GM23338 (cell line): Measurements from ENCODE around the gene SMARCC1. TPM values are rescaled to one million over a fixed set of nuclear protein-coding genes. Genes with fewer than 3 reads are reported as not detected.

ENCODE experiments used
- ATAC-seq: fragments of 200-7000 bp; cut with Tn5 transposase; 3 replicates; pipeline ENCODE4 v1.9.1; 2020
- DNase-seq: peaks from one replicate; pipeline ENCODE4 v3.0.0-alpha.2; 2015; ENCODE audit warnings: low spot score
- H2AFZ ChIP-seq: fragments of 200-600 bp; sonication (generic); 2 replicates; pipeline ENCODE4 v1.8.0; 2016; ENCODE audit warnings: antibody characterized with exemption, mild to moderate bottlenecking, moderate library complexity
- H3F3A ChIP-seq: fragments of 200-600 bp; sonication (generic); replicated peaks from 2 replicates; pipeline ENCODE4 v1.8.0; 2017; ENCODE audit warnings: antibody characterized with exemption, mixed run types, low read depth
- H3K27ac ChIP-seq: fragments of 200-600 bp; sonication (generic); 2 replicates; pipeline ENCODE4 v1.6.1; 2016; ENCODE audit warnings: low read depth
- H3K27me3 ChIP-seq: fragments of 200-600 bp; sonication (generic); 2 replicates; pipeline ENCODE4 v1.8.0; 2016; ENCODE audit warnings: mild to moderate bottlenecking, mixed run types, moderate library complexity; ENCODE audit not compliant: insufficient read depth
- H3K36me3 ChIP-seq: fragments of 200-600 bp; sonication (generic); 2 replicates; pipeline ENCODE4 v1.8.0; 2016; ENCODE audit warnings: mild to moderate bottlenecking; ENCODE audit not compliant: insufficient read depth
- H3K4me1 ChIP-seq: fragments of 200-600 bp; sonication (generic); 2 replicates; pipeline ENCODE4 v1.8.0; 2016; ENCODE audit warnings: mild to moderate bottlenecking, moderate library complexity; ENCODE audit not compliant: insufficient read depth
- H3K4me2 ChIP-seq: fragments of 200-600 bp; sonication (generic); 2 replicates; pipeline ENCODE4 v1.7.1; 2017; ENCODE audit warnings: mixed run types
- H3K4me3 ChIP-seq: fragments of 200-600 bp; sonication (generic); 2 replicates; pipeline ENCODE4 v1.6.1; 2016; ENCODE audit warnings: mixed run types
- H3K79me2 ChIP-seq: fragments of 200-600 bp; sonication (generic); replicated peaks from 2 replicates; pipeline ENCODE4 v1.8.0; 2017; ENCODE audit warnings: mild to moderate bottlenecking; ENCODE audit not compliant: insufficient read depth
- H3K9me2 ChIP-seq: fragments of 200-600 bp; sonication (generic); 2 replicates; pipeline ENCODE4 v1.8.0; 2017; ENCODE audit not compliant: insufficient read depth
- H4K20me1 ChIP-seq: fragments of 200-600 bp; sonication (generic); replicated peaks from 2 replicates; pipeline ENCODE4 v1.8.0; 2017; ENCODE audit warnings: mild to moderate bottlenecking; ENCODE audit not compliant: insufficient read depth
- H3K27ac Mint-ChIP-seq: 2 replicates; pipeline ENCODE4 v1.8.0; 2020; ENCODE audit warnings: inconsistent platforms, mild to moderate bottlenecking, moderate library complexity, mixed read lengths
- H3K27me3 Mint-ChIP-seq: 3 replicates; pipeline ENCODE4 v1.8.0; 2022; ENCODE audit warnings: low read depth, mild to moderate bottlenecking, moderate library complexity, mixed read lengths, inconsistent platforms; ENCODE audit not compliant: insufficient read depth, poor library complexity
- H3K36me3 Mint-ChIP-seq: 3 replicates; pipeline ENCODE4 v1.8.0; 2021; ENCODE audit warnings: low read depth, mild to moderate bottlenecking, inconsistent platforms, moderate library complexity, mixed read lengths
- H3K4me1 Mint-ChIP-seq: 3 replicates; pipeline ENCODE4 v1.8.0; 2020; ENCODE audit warnings: mild to moderate bottlenecking, inconsistent platforms, mixed read lengths
- H3K4me3 Mint-ChIP-seq: 3 replicates; pipeline ENCODE4 v1.8.0; 2021; ENCODE audit warnings: moderate library complexity, mild to moderate bottlenecking, inconsistent platforms, mixed read lengths
- H3K9me3 Mint-ChIP-seq: 3 replicates; pipeline ENCODE4 v1.8.0; 2020; ENCODE audit warnings: moderate library complexity, mild to moderate bottlenecking, inconsistent platforms, mixed read lengths
- ETS1 ChIP-seq: IDR thresholded peaks from 2 replicates; pipeline ENCODE4 v1.6.1; 2016; ENCODE audit warnings: antibody characterized with exemption
- EZH2 ChIP-seq: fragments of 200-600 bp; sonication (generic); IDR thresholded peaks from one replicate; pipeline ENCODE4 v1.8.0; 2017; ENCODE audit warnings: antibody characterized with exemption, mild to moderate bottlenecking, low read depth; ENCODE audit not compliant: unreplicated experiment
- JUNB ChIP-seq: IDR thresholded peaks from one replicate; pipeline ENCODE4 v1.6.1; 2016; ENCODE audit warnings: antibody characterized with exemption; ENCODE audit not compliant: unreplicated experiment
- NANOG ChIP-seq: IDR thresholded peaks from 2 replicates; pipeline ENCODE4 v1.6.1; 2016; ENCODE audit warnings: antibody characterized with exemption, borderline replicate concordance
- POLR2AphosphoS5 ChIP-seq: IDR thresholded peaks from 2 replicates; pipeline ENCODE4 v1.6.1; 2016; ENCODE audit warnings: antibody characterized with exemption, low read depth
- STAT1 ChIP-seq: IDR thresholded peaks from one replicate; pipeline ENCODE4 v1.6.1; 2016; ENCODE audit warnings: antibody characterized with exemption; ENCODE audit not compliant: unreplicated experiment
- ZNF114 ChIP-seq: fragments of 250-450 bp; sonication (Bioruptor Pico); IDR thresholded peaks from 2 replicates; pipeline ENCODE4 v1.5.0; 2020; ENCODE audit warnings: mild to moderate bottlenecking, moderate library complexity
- ZNF462 ChIP-seq: fragments of 250-450 bp; sonication (Bioruptor Pico); IDR thresholded peaks from 2 replicates; pipeline ENCODE4 v1.5.0; 2020; ENCODE audit warnings: mild to moderate bottlenecking, moderate library complexity
- polyA plus RNA-seq: library from polyadenylated mRNA; unstranded; fragments of >200 nt; fragmentation: Nextera tagmentation; extraction: Ambion mirVana; gene quantifications from 2 replicates; pipeline ENCODE4 v1.2.1, GENCODE V29; 2016
- total RNA-seq: library from RNA; depleted of rRNA; stranded (reverse); fragments of >200 nt; shearing (Covaris generic); gene quantifications from 2 replicates; pipeline ENCODE4 v1.2.3, GENCODE V29; 2014
- TF ChIP-seq, protein P1 (sequence below), 2 experiments: fragments of 200-600 bp in 1 of 2; sonication (generic) in 1 of 2; conservative IDR thresholded peaks; 2 replicates each; pipeline versions ENCODE4 v1.5.1 to v1.6.1; 2016 to 2017; ENCODE audit warnings: antibody characterized with exemption in 2 of 2, low read depth in 2 of 2, mild to moderate bottlenecking in 2 of 2, moderate library complexity in 1 of 2
- TF ChIP-seq, protein P2 (sequence below): IDR thresholded peaks from one replicate; pipeline ENCODE4 v1.6.1; 2018; ENCODE audit warnings: antibody characterized with exemption; ENCODE audit not compliant: unreplicated experiment

SMARCC1 gene
- total and polyA plus RNA-seq, 2 experiments from 2014 or later: 105 to 171 TPM

DNA sequence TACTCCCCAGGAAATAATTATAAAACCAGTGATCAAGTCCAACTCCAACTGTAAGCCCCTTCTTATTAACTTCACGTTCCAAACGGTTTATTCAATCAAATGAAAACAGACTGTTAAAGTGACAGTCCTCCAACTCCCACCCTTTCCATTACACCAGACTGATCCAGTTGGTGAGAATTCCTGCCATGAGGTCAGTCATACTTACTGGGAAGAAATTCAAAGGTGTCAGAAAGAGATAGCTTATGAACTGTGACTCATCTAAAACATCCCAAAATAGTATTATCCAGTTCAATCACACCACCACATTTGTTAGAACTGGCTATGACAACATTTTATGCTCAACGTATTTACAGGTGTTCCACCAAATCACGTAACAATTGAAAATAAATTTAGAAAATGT lies 19.5 kb downstream of the SMARCC1 start:
- H3K4me1 Mint-ChIP-seq: no peaks in the 10 kb centered on the region
- no peaks in the 10 kb centered on the region for H3K9me2 ChIP-seq
- peaks cover 53% of the 10 kb centered on the region; the same call in 2 of the 3 replicates for H3K36me3 Mint-ChIP-seq
- no peak overlapping the region for H2AFZ ChIP-seq
- peaks cover 100% of the 10 kb centered on the region for H3K79me2 ChIP-seq
- peaks cover 3% of the 10 kb centered on the region for H3K27me3 Mint-ChIP-seq
- H3K4me3 ChIP-seq: no peak overlapping the region
- DNase-seq: no peak
- no peak for TF ChIP-seq POLR2AphosphoS5
- TF ChIP-seq ZNF114 (CRISPR knock-in tag): no peak
- TF ChIP-seq ETS1: no peak
- TF ChIP-seq NANOG: no peak
- no peak for TF ChIP-seq ZNF462 (CRISPR knock-in tag)
- no peak for TF ChIP-seq STAT1
- TF ChIP-seq, protein P1, sequence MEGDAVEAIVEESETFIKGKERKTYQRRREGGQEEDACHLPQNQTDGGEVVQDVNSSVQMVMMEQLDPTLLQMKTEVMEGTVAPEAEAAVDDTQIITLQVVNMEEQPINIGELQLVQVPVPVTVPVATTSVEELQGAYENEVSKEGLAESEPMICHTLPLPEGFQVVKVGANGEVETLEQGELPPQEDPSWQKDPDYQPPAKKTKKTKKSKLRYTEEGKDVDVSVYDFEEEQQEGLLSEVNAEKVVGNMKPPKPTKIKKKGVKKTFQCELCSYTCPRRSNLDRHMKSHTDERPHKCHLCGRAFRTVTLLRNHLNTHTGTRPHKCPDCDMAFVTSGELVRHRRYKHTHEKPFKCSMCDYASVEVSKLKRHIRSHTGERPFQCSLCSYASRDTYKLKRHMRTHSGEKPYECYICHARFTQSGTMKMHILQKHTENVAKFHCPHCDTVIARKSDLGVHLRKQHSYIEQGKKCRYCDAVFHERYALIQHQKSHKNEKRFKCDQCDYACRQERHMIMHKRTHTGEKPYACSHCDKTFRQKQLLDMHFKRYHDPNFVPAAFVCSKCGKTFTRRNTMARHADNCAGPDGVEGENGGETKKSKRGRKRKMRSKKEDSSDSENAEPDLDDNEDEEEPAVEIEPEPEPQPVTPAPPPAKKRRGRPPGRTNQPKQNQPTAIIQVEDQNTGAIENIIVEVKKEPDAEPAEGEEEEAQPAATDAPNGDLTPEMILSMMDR (conservative IDR thresholded peaks at IDR 0.05; ENCODE audit: low read depth in 2 of 2): no peak
- no peak for TF ChIP-seq EZH2
- TF ChIP-seq JUNB: no peak
- TF ChIP-seq, protein P2, sequence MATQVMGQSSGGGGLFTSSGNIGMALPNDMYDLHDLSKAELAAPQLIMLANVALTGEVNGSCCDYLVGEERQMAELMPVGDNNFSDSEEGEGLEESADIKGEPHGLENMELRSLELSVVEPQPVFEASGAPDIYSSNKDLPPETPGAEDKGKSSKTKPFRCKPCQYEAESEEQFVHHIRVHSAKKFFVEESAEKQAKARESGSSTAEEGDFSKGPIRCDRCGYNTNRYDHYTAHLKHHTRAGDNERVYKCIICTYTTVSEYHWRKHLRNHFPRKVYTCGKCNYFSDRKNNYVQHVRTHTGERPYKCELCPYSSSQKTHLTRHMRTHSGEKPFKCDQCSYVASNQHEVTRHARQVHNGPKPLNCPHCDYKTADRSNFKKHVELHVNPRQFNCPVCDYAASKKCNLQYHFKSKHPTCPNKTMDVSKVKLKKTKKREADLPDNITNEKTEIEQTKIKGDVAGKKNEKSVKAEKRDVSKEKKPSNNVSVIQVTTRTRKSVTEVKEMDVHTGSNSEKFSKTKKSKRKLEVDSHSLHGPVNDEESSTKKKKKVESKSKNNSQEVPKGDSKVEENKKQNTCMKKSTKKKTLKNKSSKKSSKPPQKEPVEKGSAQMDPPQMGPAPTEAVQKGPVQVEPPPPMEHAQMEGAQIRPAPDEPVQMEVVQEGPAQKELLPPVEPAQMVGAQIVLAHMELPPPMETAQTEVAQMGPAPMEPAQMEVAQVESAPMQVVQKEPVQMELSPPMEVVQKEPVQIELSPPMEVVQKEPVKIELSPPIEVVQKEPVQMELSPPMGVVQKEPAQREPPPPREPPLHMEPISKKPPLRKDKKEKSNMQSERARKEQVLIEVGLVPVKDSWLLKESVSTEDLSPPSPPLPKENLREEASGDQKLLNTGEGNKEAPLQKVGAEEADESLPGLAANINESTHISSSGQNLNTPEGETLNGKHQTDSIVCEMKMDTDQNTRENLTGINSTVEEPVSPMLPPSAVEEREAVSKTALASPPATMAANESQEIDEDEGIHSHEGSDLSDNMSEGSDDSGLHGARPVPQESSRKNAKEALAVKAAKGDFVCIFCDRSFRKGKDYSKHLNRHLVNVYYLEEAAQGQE: no peak
- H3F3A ChIP-seq: peaks cover 14% of the 10 kb centered on the region
- H3K4me2 ChIP-seq: no peak overlapping the region
- H3K27ac ChIP-seq: peak overlapping the region; percentile 84; the same call in 1 of the 2 replicates
- no peaks in the 10 kb centered on the region for H3K9me3 Mint-ChIP-seq
- peaks cover 26% of the 10 kb centered on the region for H3K36me3 ChIP-seq
- H4K20me1 ChIP-seq: peaks cover 72% of the 10 kb centered on the region
- no peak overlapping the region for H3K4me3 Mint-ChIP-seq
- no peaks in the 10 kb centered on the region for H3K4me1 ChIP-seq
- H3K27ac Mint-ChIP-seq: peak overlapping the region; percentile 69
- ATAC-seq: no peak
- H3K27me3 ChIP-seq: no peaks in the 10 kb centered on the region
